GM19397 (cell line): ENCODE results near the gene TMEM243.
"Not testable (repeated sequence)": the region's sequence is repeated elsewhere in the genome, so short reads cannot be mapped to it uniquely, and the experiment has no call there.

Experiments used
- ATAC-seq: cut with Tn5 transposase; IDR thresholded peaks from one replicate; pipeline ENCODE4 v1.9.1; 2021; ENCODE audit warnings: mild to moderate bottlenecking, moderate library complexity; ENCODE audit not compliant: unreplicated experiment

Gene TMEM243

DNA sequence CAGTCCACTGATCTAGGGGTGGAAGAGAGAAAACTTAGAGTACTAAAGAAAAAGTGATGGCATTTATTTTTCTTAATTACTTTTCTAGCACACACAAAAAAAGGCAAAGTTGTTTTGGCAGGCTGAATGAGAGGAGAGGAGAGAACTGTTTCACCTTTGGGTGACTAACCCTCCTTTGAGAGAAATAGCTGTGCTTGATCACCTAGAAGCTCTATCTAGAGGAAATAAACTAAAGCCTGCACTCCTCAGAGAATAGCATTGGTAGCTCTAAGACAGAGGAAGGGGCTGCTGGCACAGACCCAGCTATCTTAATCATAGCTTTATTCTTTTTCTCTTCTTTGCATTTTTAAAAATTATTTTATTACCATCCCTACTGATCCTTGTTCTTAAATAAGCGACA, 6.3 kb downstream of the TMEM243 start:
- no peak for ATAC-seq

- no peak for ATAC-seq
Measured at GRCh38 chr7:87212498-87212897, 7.0 kb downstream of the TMEM243 start.

DNA sequence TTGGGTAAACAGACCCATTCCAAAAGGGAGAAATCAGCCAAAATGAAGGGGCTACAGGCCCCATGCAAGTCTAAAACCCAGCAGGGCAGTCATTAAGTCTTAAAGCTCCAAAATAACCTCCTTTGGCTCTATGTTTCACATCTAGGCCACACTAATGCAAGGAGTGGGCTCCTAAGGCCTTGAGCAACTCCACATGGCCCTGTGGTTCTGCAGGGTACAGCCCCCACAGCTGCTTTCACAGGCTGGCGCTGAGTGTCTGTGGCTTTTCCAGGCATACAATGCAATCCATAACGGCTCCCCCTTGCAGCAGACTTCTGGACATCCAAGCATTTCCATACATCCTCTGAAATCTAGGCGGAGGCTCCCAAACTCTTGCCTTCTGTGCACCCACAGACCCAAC, 9.0 kb downstream of the TMEM243 start:
- ATAC-seq: no peak

DNA sequence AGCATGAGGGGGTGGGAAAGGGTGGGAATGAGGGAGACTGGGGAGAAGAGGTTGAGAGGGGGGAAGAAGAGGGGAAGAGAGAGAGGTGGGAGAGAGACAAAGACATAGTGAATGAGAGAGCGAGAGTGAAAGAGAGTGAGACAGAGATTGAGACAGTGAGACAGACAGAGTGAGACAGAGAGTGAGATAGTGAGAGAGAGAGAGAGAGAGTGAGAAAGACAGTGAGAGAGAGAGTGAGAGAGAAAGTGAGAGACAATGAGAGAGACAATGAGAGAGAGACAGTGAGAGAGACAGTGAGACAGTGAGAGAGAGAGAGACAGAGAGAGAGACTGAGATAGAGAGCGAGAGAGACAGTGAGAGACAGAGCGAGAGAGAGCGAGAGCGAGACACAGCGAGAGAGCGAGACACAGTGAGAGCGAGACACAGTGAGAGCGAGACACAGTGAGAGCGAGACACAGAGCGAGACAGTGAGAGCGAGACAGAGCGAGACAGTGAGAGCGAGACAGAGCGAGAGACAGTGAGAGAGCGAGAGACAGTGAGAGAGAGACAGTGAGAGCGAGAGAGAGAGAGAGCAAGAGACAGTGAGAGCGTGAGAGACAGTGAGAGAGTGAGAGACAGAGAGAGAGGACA, 10.1 kb downstream of the TMEM243 start:
- ATAC-seq: no peak

DNA sequence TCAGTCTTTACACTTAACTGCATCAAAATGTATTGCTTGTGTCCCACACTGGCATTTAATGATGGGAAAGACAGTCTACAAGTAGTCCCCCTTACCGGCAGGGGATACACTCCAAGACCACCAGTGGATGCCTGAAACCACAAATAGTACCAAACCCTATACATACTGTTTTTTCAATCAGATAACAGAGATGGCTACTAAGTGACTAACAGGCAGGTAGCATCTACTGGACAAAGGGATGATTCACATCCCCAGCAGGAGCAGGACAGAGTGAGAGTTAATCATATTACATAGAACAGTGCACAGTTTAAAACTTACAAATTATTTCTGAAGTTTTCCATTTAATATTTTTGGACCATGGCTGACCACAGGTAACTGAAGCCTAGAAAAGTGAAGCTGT, 13.2 kb downstream of the TMEM243 start:
- ATAC-seq: no peak

DNA sequence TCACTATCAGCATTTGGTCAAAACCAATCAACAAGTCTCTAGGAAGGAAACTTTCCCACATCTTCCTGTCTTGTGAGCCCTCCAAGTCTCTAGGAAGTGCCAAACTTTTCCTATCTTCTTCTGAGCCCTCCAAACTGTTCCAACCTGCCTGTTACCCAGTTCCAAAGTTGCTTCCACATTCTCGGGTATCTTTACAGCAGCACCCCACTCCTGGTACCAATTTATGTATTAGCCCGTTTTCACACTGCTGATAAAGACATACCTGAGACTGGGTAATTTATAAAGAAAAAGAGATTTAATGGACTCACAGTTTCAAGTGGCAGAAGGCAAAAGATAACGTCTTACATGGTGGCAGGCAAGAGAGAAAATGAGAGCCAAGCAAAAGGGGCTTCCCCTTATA, 13.8 kb downstream of the TMEM243 start:
- ATAC-seq: not testable (repeated sequence)

DNA sequence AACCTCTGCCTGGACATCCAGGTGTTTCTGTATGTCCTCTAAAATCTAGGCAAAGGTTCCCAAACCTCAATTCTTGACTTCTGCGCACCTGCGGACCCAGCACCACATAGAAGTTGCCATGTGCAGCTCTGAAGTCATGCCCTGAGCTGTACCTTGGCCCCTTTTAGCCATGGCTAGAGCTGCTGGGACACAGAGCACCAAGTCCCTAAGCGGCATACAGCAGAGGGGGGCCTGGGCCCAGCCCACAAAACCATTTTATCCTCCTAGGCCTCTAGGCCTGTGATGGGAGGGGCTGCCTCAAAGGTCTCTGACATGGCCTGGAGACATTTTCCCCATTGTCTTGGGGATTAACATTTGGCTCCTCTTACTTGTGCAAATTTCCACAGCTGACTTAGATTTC, 14.6 kb downstream of the TMEM243 start:
- no peak for ATAC-seq

- ATAC-seq: not testable (repeated sequence)
Measured at GRCh38 chr7:87203929-87204328, 15.6 kb downstream of the TMEM243 start.

- ATAC-seq: no peak
Measured at GRCh38 chr7:87202705-87203104, 16.8 kb downstream of the TMEM243 start.

DNA sequence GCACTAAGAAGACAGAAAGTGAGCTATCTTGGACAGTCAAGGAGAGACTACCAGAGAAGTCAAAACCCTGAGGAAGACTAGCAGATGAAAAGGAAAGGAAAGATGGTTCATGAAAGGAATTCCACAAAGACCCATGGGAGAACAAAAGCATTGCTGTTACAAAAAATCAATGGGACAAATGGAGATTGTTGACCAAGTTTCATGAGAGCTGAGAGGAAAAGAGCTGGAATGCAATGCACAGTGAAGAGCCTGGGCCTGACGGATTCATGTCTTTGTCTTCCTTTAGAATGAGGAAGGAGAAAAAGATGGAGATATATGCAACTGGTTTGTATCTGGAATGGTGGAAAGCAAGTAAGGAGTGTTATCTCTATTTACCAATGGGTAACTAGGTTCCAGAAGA, 17.3 kb downstream of the TMEM243 start:
- ATAC-seq: no peak

DNA sequence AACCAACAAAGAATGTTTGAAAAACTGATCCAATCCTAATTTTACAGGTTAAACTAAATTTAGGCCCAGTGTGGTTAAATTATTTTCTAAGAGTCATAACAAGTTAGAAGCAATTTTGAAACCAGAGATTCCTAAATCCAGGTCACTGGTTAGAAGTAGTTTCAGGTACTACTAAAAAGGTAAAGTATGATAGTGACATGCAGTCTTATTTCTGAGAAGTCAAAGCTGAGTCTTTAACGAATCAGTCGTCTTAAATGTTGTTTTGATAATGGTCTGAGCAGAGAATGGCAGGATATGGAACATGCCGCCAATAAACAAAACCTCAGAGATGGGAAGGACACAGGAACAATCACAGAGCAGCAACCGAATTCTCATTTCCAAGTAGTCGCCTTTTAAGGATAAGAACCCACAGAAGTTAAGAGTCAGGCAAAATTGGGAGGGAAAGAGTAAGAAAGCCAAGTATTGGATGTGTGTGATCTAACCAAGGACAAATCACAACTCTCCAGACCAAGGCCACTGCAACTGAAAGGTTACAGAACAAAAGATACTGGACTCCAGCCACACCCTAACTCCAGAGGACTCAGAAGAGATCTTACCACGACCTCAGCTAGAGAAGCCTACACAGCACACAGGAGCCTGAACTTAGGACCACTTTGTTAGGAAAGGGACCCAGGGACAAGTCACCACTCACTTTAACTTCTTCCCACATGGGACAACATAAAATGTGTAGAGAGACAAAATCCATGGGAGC, 19.7 kb downstream of the TMEM243 start:
- no peak for ATAC-seq

DNA sequence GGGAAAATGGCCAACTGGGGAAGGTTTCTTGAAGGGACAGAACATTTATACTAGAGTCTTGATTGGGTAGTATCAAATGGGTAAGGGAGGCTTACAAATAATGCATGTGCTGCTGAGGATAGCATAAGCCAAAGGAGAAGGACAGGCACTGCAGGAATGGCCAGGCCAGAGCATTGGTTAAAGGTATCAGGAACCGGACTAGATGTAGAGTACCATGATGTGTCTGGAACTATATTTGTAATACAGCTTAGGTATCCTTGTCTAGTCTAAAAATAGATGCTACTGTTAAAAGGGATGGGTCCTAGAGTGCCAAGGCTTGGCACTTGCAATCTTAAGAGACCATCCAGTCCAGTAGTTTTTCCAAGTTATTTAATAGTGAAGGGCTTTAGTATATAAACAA, 20.3 kb downstream of the TMEM243 start:
- no peak for ATAC-seq

DNA sequence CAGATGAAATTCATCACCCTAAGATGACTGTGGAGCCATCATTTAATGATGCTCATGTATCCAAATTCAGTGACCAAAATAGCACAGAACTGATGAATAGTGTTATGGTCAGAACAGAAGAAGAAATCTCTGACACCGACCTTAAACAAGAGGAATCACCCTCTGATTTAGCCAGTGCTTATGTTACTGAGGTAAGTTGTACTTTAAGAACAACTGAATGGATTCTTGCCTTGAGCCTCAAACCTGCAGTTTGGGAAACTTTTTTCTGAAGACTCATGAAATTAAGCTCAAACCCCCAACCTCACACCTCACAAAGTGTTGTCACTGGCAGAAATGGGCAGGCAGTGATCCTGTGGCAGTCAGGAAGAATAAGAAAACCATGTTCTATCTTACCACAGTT, 25.6 kb downstream of the TMEM243 start:
- no peak for ATAC-seq

DNA sequence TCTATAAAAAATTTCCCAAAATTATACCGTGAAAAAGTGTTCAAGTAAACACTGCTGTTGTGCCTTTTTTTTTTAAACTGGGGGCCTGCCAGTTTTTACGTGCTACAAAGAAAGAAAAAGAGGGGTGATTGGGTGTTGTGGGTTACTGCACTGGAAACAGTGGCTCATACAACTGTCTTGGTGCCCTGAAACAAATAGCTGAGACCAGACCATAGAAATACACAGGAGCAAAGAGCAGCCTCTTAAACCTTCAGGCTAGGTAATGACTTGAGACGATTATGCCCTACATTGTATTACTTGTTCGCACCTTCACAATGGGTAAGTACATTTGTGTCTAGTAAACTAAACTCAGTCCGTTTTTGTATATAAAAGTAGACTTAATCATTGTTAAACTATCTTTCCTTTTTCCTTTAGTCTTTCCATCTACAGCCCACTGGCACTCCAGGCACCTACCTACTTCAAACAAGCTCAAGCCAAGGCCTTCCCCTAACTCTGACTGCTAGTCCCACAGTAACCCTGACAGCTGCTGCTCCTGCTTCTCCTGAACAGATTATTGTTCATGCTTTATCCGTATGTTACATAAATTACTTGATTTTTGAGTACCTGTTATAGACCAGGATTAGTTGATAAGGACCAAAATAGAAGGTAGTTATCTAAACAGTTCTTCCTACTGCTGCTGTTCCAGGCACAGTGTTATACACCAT, 26.6 kb downstream of the TMEM243 start:
- no peak for ATAC-seq

- no peak for ATAC-seq
Measured at GRCh38 chr7:87190783-87191182, 28.7 kb downstream of the TMEM243 start.

DNA sequence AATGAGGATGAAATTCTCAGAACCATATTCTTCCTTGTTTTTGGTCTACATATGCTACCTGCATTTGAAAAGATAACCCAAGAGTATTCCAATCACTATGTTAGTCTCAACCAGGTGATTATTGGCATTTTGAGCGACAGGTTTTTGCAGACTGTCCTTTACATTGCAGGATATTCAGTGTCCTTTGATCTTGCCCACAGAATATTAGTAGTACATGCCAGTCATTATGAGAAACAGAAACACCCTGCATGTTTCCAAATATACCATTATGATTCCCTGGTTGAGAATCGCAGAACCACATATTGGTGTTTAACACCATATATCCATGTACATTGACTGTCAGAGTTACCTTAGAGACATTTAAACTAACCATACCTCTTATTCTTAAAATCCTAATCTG, 30.6 kb downstream of the TMEM243 start:
- no peak for ATAC-seq

- ATAC-seq: no peak
Measured at GRCh38 chr7:87187120-87187519, 32.4 kb downstream of the TMEM243 start.

GRCh38 chr7:87179180-87179579, 40.4 kb downstream of the TMEM243 start:
- no peak for ATAC-seq

DNA sequence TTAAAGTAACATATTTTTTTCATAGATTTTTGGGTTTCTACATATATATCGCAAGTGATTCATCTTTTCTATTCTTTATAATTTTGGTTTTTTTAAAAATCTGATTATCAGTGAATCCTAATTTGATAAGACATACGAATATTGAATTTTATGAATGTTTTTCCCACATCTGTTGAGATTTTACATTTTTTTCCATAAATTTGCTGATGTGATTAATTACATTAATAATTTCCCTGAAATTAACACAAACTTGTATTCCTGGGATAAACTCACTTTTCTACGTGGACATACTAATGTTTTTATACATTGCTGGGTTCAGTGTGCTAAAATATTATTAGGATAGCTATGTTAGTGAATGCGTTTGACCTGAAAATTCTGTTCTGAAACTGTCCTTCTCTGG, 41.2 kb downstream of the TMEM243 start:
- no peak for ATAC-seq

GRCh38 chr7:87173471-87173870, 46.1 kb downstream of the TMEM243 start:
- no peak for ATAC-seq

DNA sequence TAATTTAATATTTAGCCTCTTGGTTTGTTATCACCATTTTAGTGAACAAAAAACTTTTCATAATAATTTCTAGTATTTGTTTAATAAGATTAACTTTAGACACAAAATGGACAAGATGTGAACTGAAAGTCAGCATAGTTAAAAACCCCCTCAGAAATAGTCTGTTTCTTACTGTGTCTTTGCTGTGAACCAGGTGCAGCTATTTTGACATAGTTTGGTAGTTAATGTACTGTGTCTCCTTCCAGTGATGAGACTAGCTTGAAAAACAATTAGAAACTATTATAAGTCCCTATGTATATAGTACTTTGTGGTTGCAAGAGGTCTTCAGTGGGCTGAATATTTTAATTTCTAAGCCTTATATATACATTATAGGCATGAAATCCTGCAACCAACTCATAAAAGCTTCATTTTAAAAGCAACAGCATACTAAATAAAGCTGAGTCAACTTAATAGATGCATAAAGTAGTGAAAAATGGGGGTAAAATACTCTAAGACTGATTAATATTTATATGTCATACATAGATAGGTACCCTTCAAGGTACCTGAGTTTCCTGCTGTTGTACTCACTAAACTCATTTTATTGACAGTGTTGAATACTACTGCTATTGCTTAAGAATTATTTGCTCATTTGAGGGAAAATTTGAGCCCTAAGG, 48.1 kb downstream of the TMEM243 start:
- ATAC-seq: no peak

DNA sequence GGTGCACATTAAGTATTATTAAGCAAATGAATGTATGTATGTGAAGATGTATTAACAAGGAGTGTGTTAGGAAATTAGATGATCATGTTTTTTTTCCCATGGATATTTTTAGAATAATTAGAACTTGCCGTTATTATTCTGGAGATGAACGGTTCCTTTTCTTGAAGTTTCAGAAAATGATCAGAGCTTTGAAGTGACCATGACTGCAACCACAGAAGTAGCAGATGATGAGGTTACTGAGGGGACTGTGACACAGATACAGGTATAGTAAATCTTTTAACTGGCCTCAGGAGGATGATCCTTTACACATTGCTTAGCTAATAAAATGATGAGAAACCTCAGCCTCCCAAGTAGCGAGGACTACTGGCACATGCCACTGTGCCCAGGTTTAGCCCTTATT, 48.7 kb downstream of the TMEM243 start:
- no peak for ATAC-seq
